HG03139 (cell line): ENCODE results near the gene PALM.
"Not testable (repeated sequence)": the region's sequence is repeated elsewhere in the genome, so short reads cannot be mapped to it uniquely, and the experiment has no call there.

Experiments
- ATAC-seq: cut with Tn5 transposase; IDR thresholded peaks from one replicate; pipeline ENCODE4 v1.9.1; 2021; ENCODE audit not compliant: unreplicated experiment

Gene PALM

DNA sequence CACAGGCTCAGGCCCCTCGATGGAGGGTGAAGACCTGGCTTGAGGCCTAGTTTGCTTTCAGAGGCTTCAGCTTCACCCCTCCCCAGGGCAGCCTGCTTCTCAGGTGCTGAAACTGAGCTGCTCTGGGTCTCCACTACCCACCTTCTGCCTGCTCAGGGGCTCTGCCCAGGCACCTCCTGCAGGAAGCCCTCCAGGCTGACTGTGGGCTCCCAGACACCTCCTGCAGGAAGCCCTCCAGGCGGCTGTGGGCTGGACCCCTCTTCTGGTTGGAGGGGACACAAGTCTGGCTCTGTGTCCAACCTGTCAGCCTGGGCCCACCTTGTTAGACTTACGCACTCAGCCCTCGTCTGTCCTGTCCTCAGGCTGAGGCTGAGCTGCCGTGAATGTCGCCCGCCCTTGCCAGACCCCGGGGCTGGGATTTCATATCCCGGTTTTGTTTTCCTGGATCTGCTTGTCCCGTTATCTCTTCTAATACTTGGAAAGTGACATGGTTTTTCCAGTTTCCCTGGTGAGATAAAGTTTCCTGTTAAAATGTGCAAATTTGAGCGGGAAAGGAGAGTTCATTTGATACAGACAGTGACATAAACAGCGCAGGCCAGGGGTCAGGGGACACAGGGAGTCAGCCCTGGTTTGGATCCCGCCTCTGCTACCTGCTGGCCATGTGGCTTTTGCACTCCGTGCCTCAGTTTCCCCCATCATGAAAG lies 21.4 kb downstream of the PALM start:
- no peak for ATAC-seq

DNA sequence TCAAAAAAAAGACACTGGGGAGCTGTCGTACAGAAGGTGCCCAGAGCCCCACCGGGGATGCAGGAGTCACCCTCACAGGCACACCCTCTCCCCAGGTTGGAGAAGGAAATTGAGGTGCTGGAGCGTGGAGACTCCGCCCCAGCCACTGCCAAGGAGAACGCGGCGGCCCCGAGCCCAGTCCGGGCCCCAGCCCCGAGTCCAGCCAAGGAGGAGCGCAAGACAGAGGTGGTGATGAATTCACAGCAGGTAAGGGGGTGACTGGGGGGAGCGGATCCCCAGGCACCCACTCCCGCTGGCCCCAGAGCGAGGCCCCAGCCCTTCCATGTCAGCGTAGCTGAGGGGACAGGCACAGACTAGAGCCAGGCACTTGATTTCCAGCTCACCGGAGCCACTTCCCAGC lies 22.3 kb downstream of the PALM start:
- ATAC-seq: no peak

DNA sequence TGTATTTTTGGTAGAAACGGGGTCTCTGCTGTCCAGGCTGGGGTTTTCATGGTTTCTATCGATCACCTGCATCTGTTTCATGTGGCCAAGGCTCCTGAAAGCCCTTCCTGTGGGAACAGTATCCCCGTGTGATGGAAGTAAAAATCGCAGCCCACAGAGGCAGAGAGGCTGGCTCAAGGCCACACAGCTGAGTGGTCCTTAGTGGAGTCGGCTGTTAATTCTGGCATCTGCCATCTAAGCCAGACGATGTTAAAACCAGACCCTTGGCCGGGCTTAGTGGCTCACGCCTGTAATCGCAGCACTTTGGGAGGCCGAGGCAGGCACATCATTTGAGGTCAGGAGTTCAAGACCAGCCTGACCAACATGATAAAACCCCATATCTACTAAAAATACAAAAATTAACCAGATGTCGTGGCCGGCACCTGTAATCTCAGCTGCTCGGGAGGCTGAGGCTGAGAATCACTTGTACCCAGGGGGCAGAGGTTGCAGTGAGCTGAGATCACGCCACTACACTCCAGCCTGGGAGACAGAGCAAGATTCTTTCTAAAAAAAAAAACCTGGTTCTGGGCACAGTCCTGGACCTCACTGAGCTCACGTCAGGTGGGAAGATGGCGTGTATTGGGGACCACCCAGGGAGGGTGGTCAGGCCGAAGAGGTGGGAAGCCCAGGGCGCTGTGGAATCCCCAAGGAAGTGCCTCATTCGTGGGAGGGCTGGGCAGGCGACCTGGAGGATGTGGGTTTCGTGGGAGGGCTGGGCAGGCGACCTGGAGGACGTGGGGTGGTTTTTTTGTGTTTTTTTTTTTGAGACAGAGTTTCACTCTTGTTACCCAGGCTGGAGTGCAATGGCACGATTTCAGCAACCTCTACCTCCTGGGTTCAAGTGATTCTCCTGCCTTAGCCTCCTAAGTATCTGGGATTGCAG lies 23.7 kb downstream of the PALM start:
- ATAC-seq: no peak

DNA sequence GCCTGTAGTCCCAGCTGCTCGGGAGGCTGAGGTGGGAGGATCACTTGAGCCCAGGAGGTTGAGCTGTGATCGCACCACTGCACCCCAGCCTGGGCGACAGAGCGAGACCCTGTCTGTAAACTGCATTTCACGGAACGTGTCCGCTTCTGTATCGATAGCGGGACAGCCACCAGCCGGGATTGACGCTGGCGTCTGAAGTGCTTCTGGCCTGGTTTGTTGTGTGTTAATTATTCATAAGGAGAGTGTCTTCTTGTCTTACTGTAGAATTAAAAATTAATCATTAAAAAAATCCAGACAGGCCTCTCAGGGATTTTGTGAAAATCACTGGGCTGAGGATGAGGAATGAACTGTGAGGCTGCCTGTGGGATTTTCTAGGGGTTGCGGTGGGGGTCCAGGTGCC lies 26.0 kb downstream of the PALM start:
- no peak for ATAC-seq

DNA sequence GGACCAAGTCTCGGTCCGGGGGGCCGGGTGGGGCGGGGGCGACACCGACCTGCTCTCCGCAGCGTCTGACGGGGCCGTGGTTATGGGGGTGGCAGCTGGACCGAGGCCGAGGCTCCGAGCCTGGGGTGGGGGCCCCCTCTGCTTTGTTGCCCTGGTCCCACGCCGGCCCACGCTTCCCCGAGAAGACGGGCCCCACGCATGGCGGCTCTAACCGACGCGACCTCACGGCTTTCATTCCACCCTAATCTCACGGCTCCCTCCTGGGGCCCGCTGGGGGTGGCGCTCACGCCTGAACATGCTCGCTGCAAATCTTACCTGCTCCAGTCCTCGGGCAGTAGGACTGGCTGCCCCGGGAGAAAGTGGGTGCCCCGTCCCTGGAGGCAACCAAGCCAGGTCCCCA lies 27.4 kb downstream of the PALM start:
- no peak for ATAC-seq

DNA sequence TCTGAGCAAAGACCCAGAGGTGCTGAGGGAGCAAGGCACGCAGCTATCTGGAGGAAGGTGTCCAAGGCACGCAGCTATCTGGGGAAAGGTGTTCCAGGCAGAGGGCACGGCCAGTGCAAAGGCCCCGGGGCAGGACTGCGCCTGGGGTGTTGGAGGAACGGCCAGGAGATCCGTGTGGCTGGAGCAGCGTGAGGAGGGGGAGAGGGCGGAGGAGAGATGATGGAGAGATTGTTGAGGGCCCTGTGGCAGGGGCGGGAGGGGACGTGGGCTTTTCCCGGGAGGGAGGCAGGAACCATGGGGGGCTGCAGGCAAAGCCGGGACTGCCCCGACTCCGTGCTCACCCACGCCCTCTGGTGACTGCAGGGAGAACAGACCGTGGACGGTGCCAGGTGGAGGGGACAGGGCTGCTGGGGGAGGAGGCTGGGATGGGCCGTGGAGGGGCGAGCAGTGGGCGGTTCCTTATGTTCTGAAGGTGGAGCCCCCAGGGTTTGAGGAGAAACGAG lies 28.9 kb downstream of the PALM start:
- ATAC-seq: no peak

DNA sequence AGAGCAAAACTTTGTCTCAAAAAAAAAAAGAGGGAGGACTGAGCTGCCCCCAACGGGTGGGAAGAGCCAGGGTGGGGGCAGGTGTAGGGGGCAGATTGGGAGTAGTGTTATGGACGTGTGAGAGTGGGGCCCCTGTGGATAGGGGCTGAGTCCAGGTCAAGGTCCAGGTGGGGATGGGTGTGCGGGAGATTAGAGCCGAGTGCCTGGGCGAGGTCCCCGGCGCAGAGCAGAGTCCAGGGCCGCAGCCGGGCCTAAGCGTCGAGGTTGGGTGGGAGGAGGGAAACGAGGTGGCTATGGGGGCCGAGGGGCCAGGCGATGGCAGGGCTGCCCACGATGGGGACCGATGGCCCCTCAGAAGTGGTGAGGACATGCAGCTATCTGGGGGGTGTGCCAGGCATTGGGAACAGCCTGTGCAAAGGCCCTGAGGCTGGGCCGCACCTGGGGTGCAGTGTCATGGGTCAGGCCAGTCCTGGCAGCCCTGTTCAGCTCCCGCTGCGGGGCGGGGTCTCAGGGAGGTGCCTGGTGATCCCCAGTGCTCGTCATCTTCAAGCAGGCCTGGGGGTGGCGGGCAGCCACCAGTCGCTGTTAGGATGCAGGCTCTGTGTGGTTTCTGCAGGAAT lies 29.9 kb downstream of the PALM start:
- no peak for ATAC-seq

DNA sequence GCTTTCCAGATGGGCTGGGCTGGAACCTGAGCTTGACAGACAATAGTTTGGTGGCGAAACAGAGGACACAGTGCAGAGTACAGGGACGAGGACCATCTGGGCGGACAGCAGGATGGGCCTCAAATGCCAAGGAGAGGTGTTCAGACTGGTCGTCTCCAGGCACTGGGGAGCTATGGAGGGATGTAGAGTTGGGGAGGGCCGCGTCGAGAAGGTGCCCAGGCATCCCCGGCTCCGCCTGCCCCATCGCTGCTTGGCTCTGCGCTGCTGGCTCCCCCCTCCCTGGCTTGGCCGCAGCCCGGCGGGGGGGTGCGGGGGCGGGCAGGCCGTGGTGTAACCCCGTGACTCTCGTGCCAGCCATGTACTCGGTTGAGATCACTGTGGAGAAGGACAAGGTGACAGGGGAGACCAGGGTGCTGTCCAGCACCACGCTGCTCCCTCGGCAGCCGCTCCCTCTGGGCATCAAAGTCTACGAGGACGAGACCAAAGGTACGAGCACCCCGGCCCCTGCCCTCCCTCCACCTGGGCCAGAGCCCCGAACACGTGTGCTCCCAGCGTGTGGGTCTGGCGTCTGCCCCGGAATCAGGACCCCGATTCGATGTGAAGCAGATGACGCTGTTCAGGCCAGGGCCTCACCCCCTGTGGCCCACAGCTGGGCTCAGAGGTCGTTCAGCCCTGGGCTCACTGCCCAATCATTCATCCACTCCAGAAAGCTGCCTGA lies 31.4 kb downstream of the PALM start:
- no peak for ATAC-seq

DNA sequence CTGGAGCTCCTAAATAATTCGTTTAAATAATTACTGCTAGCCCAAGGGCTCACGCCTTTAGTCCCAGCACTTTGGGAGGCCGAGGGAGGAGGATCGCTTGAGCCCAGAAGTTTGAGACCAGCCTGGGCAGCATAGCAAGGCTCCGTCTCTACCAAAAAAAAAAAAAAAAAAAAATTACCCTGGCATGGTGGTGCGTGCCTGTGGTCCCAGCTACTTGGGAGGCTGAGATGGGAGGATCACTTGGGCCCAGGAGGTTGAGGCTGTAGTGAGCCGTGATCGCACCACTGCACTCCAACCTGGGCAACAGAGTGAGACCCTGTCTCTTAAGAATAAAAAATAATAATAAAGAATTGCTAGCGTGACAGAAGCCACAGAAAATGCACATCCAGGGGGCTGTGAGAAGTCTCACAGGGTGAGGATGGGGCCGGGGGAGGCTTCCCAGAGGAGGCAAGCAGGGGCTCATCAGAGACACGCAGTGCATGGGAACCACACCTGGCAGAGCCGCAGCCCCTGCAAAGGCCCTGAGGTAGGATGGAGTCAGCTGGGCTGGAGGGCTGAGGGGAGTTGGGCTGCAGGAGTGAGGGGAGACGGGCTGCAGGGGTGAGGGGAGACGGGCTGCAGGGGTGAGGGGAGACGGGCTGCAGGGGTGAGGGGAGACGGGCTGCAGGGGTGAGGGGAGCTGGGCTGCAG lies 32.2 kb downstream of the PALM start:
- ATAC-seq: not testable (repeated sequence)

DNA sequence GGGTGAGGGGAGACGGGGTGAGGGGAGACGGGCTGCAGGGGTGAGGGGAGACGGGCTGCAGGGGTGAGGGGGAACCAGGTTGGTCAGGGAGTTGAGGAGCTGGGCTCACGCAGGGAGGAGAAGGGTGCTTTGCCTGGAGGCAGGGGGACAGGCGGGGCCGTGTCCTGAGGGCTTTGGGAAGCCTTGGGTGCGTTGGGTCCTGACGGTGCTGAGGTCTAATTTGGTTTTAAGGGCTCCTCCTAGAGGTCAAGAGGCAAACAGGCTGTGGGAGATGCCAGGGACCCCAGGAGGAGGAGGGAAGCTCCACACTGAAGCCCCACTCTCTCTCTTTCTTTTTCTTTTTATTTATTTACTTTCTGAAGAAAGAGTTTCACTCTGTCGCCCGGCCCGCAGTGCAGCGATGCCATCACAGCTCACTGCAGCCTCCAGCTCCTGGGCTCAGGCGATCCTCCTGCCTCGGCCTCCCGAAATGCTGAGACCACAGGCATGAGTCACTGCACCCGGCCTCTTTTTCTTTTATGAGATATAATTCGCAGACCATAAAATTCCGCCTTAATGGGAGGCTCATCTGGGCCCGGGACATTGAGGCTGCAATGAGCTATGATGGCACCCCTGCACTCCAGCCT lies 32.9 kb downstream of the PALM start:
- no peak for ATAC-seq

DNA sequence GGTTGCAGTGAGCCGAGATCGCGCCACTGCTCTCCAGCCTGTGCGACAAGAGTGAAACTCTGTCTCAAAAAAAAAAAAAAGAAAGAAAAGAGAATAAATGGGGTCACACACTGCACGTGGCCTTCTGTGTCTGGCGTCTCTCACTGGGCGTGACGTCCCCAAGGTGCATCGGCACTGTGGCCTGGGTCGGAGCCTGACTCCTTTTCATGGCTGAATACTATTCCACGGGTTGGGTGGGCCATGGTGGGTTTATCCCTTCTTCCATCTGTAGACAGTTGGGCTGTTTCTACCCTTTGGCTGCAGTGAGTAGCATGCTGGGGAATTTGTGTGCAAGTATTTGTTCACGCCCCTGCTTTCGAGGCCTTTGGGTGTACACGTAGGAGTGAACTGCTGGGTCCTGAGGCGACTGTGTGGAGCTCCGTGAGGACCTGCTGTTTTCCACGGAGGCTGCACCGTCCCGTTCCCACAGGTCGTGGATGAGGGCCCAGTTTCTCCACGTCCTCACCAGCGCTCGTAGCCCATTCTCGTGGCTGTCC lies 33.9 kb downstream of the PALM start:
- no peak for ATAC-seq

DNA sequence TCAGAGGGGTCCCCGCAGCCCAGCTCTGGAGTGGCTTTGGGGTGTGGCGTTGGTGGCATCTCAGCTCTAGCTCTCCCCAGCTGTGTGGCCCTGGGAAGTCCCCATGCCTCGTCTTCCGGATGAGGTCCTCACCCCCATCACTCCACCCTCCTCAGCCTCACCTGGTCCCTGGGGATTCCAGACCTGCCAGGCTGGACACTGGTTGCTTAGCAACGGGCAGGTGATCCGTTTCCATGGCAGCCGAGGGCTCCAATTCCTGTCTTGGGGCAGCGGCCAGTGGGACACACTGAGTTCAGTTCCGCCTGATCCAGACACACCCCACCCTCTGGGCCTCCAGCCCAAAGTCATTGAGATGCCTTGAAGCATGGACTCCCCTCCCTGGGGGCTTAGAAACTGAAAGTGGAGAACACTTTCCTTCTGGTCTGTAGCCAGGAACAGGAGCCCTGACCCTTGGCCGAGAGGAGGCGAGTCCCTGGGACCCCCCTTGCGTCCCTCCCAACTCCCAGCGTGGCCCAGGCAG lies 34.5 kb downstream of the PALM start:
- no peak for ATAC-seq

DNA sequence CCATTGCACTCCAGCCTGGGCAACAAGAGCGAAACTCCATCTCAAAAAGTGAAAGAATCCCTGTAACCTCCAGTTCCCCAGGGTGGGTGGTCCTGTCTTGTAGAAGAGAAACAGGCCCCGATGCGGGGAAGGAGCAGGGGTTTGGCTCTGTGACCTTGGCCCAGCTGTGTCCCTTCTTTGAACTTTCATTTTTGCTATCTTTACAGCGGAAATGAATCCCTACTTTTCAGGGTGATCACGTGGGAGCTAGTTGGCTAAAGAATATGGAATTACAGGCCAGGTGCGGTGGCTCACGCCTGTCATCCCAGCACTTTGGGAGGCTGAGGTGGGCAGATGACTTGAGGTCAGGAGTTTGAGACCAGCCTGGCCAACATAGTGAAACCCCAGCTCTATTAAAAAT lies 36.4 kb downstream of the PALM start:
- not testable (repeated sequence) for ATAC-seq

DNA sequence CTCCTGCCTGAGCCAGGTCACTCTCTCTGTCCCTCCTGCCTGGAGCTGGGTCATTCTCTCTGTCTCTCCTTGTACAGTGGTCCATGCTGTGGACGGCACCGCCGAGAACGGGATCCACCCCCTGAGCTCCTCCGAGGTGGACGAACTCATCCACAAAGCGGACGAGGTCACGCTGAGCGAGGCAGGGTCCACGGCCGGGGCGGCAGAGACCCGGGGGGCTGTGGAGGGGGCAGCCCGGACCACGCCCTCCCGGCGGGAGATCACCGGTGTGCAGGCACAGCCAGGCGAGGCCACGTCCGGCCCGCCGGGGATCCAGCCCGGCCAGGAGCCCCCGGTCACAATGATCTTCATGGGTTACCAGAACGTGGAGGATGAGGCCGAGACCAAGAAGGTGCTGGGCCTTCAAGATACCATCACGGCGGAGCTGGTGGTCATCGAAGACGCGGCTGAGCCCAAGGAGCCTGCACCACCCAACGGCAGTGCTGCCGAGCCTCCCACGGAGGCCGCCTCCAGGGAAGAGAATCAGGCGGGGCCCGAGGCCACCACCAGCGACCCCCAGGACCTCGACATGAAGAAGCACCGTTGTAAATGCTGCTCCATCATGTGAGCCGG lies 37.6 kb downstream of the PALM start:
- no peak for ATAC-seq

DNA sequence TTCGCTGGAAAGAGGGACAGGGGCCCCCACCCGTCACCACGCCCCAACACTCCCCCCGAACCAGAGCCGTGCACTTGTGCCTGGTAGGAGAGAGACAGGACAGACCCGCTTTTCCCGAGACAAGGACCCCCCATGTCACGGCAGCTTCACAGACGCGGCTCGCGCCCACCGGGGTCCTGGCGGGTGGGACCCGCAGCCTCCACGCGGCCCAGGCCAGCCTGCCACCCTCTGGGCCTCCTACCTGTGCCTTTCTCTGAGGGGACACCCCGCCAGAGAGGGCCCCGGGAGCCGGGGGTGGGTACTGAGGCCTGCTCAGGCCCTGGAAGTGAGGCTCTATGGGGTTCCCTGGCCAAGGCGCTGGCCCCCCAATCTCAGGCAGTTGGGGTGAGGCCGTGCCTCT lies 38.2 kb downstream of the PALM start:
- no peak for ATAC-seq

DNA sequence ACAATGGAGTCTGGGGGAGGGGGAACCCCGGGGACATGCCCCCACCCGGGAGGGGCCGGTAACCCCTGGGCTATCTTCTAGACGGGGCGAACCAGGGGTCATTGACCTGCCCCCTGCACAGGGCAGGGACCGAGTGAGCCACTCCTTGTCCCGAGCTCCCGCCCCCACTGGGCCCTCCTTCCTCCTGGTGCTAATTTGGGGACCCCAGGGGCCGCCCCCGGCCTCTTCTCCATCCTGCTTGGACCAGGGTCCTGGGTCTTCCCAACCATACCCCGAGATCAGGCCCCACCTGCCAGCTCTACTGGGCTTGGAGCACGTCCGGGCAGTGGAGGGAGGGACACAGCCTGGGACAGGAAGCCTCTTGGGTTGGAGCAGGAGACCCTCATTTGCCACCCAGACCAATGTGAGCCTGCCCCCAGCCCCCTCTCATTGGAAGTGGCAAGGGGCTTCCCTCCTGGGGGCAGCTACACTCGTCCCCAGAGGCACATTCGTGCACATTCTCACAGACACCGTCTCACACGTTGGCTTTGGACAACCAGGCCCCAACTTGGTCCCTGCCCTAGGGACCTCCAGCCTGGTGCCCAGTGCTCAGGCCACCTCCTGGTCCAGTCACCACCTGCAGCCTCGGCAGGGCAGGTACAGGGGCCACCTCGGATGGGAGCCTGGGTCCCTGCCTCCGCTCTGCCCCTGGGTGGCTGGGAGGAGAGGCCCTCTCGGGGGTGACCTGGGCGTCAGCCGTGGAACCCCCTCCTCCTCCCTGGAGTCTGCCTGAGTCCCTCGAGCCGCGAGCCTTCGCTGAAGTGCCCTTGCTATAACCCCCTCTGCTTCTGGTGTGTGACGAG lies 38.9 kb downstream of the PALM start:
- no peak for ATAC-seq

DNA sequence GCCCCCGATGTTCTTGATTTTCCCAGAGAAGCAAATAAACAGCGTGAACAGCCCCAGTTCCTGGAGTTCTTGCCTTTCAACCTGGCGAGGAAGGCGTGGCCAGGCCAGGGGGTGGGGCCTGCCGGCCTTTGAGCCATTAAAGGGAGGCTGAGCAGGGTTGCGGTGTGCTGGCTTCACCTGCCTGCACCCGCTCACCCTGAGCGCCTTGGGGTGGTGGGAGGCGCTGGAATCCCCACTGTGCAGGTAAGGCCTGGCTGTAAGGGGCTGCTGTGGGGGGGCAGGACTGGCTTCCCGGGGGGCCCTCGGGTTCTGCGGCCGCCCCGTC lies 39.5 kb downstream of the PALM start:
- ATAC-seq: no peak

DNA sequence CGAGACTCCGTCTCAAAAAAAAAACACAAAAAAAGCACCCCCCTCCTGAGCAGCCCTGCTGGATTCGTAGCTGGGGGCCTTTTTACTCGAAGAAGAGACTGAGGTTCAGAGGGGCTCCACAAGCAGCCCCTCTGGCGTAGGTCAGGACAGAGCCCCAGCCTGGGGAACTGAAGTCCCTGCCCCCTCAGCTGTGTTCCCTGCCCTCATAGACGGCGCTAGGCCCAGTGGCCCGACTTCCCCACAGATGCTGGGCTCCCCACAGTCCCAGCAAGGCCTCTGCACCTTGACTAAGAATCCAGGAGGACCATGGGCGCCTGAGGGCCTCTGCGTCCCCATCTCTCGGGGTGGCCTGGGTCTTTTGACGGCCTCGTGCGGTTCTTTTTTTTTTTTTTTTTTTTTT lies 41.1 kb downstream of the PALM start:
- ATAC-seq: no peak
